Lower leg skin (tissue), 3 donors: ENCODE results near the gene ESPL1.

Experiments used
- POLR2A ChIP-seq, 2 donors: fragments of 450-650 bp; IDR thresholded peaks; one replicate each; pipeline ENCODE4 v1.6.1; 2016 to 2017; ENCODE audit warnings: antibody characterized with exemption in 2 of 2, mild to moderate bottlenecking in 1 of 2, moderate library complexity in 1 of 2
- TF ChIP-seq, protein P1 (sequence below), 3 donors: fragments of 450-650 bp; IDR thresholded peaks; one replicate each; pipeline ENCODE4 v1.5.1; 2016; ENCODE audit warnings: antibody characterized with exemption in 3 of 3, mild to moderate bottlenecking in 3 of 3, moderate library complexity in 2 of 3

DNA sequence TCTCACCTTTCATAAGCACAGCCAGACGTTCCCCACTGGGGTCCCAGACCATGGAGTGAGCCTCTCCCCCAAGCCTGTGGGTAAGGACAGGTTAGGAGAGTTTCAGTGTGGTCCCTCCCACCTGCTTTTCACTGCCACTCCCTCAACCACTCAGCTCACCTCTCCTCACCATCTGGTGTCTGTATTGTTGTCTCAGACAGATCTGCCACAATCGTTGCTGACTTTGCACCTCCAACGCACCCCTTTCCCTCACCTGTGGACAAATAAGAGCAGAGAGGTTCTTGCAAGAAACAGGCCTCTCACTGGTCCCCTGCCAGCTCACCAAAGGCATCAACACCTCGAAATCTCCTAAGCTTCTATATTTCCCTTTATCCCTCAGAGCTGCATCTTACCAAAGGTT is 40.2 kb downstream of the ESPL1 start:
- TF ChIP-seq, protein P1, sequence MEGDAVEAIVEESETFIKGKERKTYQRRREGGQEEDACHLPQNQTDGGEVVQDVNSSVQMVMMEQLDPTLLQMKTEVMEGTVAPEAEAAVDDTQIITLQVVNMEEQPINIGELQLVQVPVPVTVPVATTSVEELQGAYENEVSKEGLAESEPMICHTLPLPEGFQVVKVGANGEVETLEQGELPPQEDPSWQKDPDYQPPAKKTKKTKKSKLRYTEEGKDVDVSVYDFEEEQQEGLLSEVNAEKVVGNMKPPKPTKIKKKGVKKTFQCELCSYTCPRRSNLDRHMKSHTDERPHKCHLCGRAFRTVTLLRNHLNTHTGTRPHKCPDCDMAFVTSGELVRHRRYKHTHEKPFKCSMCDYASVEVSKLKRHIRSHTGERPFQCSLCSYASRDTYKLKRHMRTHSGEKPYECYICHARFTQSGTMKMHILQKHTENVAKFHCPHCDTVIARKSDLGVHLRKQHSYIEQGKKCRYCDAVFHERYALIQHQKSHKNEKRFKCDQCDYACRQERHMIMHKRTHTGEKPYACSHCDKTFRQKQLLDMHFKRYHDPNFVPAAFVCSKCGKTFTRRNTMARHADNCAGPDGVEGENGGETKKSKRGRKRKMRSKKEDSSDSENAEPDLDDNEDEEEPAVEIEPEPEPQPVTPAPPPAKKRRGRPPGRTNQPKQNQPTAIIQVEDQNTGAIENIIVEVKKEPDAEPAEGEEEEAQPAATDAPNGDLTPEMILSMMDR (IDR thresholded peaks at IDR 0.05) = no peak
- no peak for TF ChIP-seq POLR2A (IDR thresholded peaks at IDR 0.05)
